Urinary bladder (tissue), 4 donors: ENCODE data around the gene GTF2IRD2. TPM values are rescaled to one million over a fixed set of nuclear protein-coding genes. Genes with fewer than 3 reads are reported as not detected.
"Not testable (repeated sequence)": the region's sequence is repeated elsewhere in the genome, so short reads cannot be mapped to it uniquely, and the experiment has no call there.

Source experiments
- DNase-seq: peaks from one replicate; pipeline ENCODE4 v3.0.0-alpha.2; 2015; ENCODE audit errors: extremely low spot score
- H3K27ac ChIP-seq: one replicate; pipeline ENCODE4 v1.5.1; 2013; ENCODE audit warnings: low read depth, mild to moderate bottlenecking, moderate library complexity
- H3K36me3 ChIP-seq: one replicate; pipeline ENCODE4 v1.6.1; 2013; ENCODE audit warnings: mild to moderate bottlenecking, moderate library complexity; ENCODE audit not compliant: insufficient read depth
- H3K4me1 ChIP-seq: one replicate; pipeline ENCODE4 v1.6.1; 2013; ENCODE audit warnings: mild to moderate bottlenecking, moderate library complexity; ENCODE audit not compliant: insufficient read depth
- H3K4me3 ChIP-seq: one replicate; pipeline ENCODE4 v1.5.1; 2013; ENCODE audit warnings: low read depth, low read length
- WGBS: extraction: QIAGEN DNeasy Blood & Tissue Kit; methylation state at CpG from one replicate; pipeline ENCODE4 v1.1.7; 2013; 5-methylcytosine and 5-hydroxymethylcytosine counted together
- polyA plus RNA-seq: library from polyadenylated mRNA; stranded (reverse); fragments of 200-250 nt; gene quantifications from one replicate; pipeline ENCODE4 v1.2.3, GENCODE V29; 2013
- small RNA-seq: library from RNA; depleted of rRNA; stranded (forward); fragments of <200 nt; gene quantifications from one replicate; pipeline ENCODE3, GENCODE V24; 2014
- total RNA-seq: library from RNA; depleted of rRNA; stranded (reverse); fragments of >200 nt; gene quantifications from one replicate; pipeline ENCODE4 v1.2.3, GENCODE V29; 2014
- donor health status: healthy with polysubstance abuse.
- donor health status: healthy.

GTF2IRD2 gene
- total and polyA plus RNA-seq, 2 donors: 12.6 to 41.9 TPM

DNA sequence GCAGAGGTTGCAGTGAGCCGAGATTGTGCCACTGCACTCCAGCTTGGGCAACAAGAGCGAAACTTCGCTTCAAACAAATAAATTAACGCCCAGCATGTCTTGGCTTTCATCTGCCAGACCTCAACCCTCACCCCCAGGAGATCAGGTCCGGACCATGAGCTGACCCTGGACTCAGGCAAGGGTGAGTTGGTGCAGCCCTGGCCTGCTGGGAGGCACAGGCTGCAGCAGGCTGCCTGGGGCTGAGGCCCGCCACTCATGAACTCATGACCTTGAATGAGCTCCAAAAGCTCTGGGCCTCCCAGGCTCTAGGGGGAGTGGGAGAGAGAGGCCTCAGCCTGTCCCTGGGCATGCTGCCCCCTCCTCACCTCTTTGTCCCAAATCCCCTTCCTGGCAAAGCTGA is 79.3 kb downstream of the GTF2IRD2 start:
- not testable (repeated sequence) for DNase-seq, H3K27ac ChIP-seq, H3K4me3 ChIP-seq, H3K4me1 ChIP-seq, H3K36me3 ChIP-seq
- 94% methylated on average over 6 of the region's 6 CpGs for WGBS

DNA sequence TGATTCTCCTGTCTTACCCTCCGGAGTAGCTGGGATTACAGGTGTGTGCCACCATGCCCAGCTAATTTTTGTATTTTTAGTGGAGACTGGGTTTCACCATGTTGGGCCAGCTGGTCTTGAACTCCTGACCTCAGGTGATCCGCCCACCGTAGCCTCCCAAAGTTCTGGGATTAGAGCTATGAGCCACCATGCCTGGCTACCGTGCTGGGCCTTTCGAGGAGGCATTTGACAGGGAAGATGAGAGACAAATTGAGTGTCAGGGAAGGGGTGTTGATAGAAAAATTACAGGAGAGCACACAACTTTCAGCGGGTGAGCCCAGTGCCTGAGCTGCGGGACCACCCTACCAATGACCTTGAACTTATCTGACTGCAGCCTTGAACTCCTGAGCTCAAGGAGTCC is 81.3 kb downstream of the GTF2IRD2 start:
- not testable (repeated sequence) for H3K4me1 ChIP-seq, H3K36me3 ChIP-seq, H3K27ac ChIP-seq, H3K4me3 ChIP-seq, DNase-seq
- WGBS: 90% methylated on average over 4 of the region's 7 CpGs

DNA sequence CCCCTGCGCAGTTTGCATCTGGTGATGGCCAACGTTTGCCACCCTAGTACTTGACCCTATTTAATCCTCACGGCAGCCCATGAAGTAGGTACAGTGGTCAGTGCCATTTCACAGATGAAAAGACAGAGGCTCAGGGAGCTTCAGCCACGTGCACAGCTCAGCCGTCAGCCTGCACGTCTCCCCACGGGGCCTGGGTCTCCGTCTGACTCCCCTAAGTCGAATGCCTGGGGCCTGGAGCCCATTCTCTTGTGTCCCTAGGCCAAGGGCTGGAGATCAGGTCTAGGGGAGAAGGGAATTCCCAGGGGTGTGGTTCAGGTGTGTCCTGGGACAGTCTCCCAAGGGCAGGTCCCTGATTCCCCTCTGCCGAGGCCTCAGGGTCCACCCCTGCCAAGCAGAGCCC is 84.4 kb downstream of the GTF2IRD2 start:
- H3K4me1 ChIP-seq, H3K36me3 ChIP-seq, H3K4me3 ChIP-seq, H3K27ac ChIP-seq, DNase-seq: not testable (repeated sequence)
- WGBS: 74% methylated on average over 8 of the region's 10 CpGs

DNA sequence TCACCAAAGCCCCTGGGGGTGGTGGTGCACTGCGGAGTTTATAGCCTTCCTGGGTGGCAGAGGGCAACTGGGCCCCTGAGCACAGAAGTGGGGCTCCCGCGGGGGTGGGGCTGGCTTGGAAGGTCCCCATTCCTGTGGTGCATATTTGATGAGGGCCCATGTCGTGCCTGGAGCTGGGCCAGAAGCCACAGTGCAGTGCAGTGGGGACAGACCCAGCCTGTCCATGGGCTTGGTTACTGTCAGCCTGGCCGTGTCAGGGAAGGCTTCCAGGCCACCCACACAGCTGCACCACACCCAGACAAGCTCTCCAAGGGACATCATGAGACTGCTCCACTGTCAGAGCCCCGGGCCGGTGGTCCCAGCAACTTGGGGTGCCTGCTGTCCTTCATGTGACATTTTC is 84.9 kb downstream of the GTF2IRD2 start:
- not testable (repeated sequence) for H3K4me1 ChIP-seq, DNase-seq, H3K27ac ChIP-seq, H3K4me3 ChIP-seq, H3K36me3 ChIP-seq
- WGBS: no CpG with 5 or more reads among the region's 7 CpGs

DNA sequence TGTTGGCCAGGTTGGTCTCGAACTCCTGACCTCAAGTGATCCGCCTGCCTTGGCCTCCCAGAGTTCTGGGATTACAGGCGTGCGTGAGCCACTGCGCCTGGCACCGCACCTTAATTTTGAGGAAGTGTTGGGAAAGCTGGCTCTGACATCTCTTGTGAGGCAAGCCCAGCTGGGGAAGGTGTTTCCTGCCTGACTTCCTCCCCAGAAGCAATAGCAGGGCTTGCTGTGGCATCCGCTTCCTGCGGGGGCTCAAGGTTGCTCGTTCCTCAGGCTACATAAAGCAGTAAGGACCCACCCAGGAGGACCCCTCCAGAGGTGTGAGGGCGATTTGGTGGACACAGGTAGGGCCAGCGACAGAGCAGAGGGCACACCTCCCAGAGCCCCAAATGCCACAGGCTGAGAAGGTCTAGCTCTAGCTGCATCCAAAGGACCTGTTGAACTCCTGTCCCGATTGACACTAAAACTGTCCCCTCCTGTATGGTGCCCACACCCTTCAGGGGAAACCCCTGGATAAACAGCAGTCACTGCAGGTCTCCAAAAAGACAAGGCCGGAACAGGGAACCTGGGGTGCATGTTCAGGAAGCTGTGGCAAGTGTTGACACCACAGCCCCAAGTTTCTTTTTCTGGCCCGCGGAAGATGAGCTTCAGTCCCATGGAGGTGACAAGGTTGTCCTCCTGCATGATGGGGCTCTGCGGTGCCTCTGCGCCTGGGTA is 86.0 kb downstream of the GTF2IRD2 start:
- not testable (repeated sequence) for H3K4me3 ChIP-seq, H3K27ac ChIP-seq, H3K4me1 ChIP-seq, H3K36me3 ChIP-seq, DNase-seq
- WGBS: no CpG with 5 or more reads among the region's 17 CpGs

DNA sequence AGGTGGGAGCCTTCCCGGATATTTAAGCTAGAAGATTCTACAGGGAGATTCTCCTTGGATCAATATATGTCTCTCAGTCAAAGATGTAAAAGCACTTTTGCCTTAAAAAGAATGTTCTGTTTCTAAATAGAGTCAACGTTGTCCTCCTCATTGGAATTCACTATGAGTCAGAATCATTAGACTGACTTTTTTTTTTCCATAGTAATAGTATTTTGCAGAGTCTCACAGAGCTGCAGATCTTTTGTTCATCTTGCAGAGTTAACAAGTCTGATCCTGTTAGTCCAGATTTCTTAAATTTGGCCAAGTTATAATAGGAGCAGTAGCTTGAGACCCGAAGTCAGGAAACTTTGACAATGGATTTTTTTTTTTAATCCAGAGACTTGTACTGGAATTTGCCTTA is 92.4 kb downstream of the GTF2IRD2 start:
- not testable (repeated sequence) for H3K4me3 ChIP-seq, DNase-seq, H3K27ac ChIP-seq, H3K36me3 ChIP-seq, H3K4me1 ChIP-seq
- WGBS: no CpG with 5 or more reads among the region's 3 CpGs

DNA sequence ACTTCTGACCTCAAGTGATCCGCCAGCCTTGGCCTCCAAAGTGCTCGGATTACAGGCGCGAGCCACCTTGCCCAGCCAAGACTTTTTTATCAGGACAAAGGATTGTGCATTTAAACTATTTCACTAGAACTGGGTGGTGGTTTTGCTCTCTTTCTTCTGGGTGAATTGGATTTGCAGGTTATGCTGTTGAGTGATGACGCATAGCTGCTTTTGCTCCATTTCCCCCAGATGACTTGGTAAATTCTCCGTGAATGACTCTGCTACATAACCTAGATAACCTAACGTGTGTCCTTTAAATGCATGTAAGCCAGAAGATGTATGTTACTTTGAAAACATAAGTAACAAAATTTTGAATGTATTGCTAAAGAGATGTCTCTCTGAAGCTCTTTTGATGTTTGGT is 93.1 kb downstream of the GTF2IRD2 start:
- WGBS: no CpG with 5 or more reads among the region's 7 CpGs
- DNase-seq: not testable (repeated sequence)

DNA sequence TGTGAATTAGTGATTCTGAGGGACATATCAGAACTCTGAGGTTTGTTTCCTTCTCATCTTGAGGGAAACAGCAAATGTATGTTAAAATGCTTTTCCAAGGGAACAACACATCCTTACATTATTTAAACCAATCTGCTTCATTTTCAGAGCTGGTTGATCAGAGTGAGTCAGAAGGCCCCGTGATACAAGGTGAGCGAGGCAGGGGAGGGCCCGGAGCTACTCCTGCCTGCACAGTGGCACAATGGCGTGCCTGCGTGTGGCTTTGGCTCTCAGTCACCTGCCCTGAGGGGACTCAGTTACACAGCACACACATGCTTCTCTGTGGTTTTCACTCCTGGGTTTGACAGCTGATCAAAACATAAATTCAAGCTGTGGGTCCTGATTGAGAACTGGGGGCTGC is 94.7 kb downstream of the GTF2IRD2 start:
- not testable (repeated sequence) for H3K27ac ChIP-seq, H3K36me3 ChIP-seq, H3K4me1 ChIP-seq, H3K4me3 ChIP-seq, DNase-seq
- no CpG with 5 or more reads among the region's 5 CpGs for WGBS

More for the DNA sequence above, 93.1 kb downstream of the GTF2IRD2 start:
- not testable (repeated sequence) for H3K36me3 ChIP-seq, H3K27ac ChIP-seq, H3K4me3 ChIP-seq, H3K4me1 ChIP-seq

DNA sequence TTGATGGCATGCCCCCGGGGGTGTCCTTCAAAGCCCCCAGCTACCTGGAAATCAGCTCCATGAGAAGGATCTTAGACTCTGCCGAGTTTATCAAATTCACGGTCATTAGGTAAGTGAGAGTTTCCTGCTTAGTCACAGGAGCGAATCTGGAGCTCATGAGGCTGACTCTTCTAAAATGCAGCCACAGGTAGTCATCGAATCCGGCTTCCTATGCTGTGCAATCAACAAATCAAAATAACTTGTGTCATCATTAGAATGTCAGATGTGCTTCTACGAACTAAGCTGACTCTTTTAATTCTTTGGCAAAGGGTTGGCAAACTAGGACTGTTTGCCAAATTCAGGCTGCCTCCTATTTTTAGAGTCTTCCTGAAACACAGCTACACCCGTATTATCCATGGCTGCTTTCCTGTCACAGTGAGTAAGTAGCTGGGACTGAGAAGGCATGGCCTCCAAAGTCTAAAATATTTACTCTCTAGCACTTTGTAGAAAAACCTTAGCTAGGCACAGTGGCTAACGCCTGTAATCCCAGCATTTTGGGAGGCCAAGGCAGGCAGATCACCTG is 97.4 kb downstream of the GTF2IRD2 start:
- not testable (repeated sequence) for H3K4me3 ChIP-seq, DNase-seq, H3K27ac ChIP-seq, H3K36me3 ChIP-seq, H3K4me1 ChIP-seq
- WGBS: no CpG with 5 or more reads among the region's 9 CpGs

Small RNA genes within 50 kb of the gene (small RNA-seq; reads per million reads assigned to genes)
- gene RF00019: not detected

Other genes with a start within 250 kb of the GTF2IRD2 start
- gene GTF2I, start 193.9 kb downstream of the GTF2IRD2 start, total RNA-seq: 283 TPM
- 65.7 TPM for gene GTF2I, start 193.9 kb downstream of the GTF2IRD2 start, polyA plus RNA-seq
- gene NCF1, start 77.6 kb downstream of the GTF2IRD2 start, total RNA-seq: 0.37 TPM
- gene NCF1, start 77.6 kb downstream of the GTF2IRD2 start, polyA plus RNA-seq: 3.3 TPM
- 8.0 TPM for gene CASTOR2, start 113.1 kb upstream of the GTF2IRD2 start, total RNA-seq
- 1.3 TPM for gene CASTOR2, start 113.1 kb upstream of the GTF2IRD2 start, polyA plus RNA-seq
- 23.6 TPM for gene RCC1L, start 222.2 kb upstream of the GTF2IRD2 start, total RNA-seq
- 43.2 TPM for gene RCC1L, start 222.2 kb upstream of the GTF2IRD2 start, polyA plus RNA-seq
- gene GTF2IRD2B, start 241.0 kb upstream of the GTF2IRD2 start, total RNA-seq: 66.1 TPM
- 31.0 TPM for gene GTF2IRD2B, start 241.0 kb upstream of the GTF2IRD2 start, polyA plus RNA-seq